Right ventricle myocardium inferior (tissue), 1 donor: ENCODE data around the gene DRD2. TPM values are rescaled to one million over a fixed set of nuclear protein-coding genes. Genes with fewer than 3 reads are reported as not detected.

Experiments
- ATAC-seq: fragments of 200-7000 bp; cut with Tn5 transposase; one replicate; pipeline ENCODE4 v1.9.1; 2020; ENCODE audit warnings: mild to moderate bottlenecking, moderate library complexity
- DNase-seq: peaks from one replicate; pipeline ENCODE4 v3.0.0; 2021; ENCODE audit errors: missing footprints
- intact Hi-C: fragments of 100-400 bp; cut with DNase I; formaldehyde crosslinking; loops from one replicate; pipeline ENCODE4 v1.11.0; 2022
- total RNA-seq: library from RNA; stranded (reverse); fragmentation: NEBNext Ultra II Directional; extraction: Animal tissue kit (Norgen Biotek cat#: 25700); gene quantifications from one replicate; pipeline ENCODE4 v1.2.1, GENCODE V29; 2021
- donor health status: DM: no; HTN: yes; CAD: no; lungs with severe emphysema.

DRD2 gene
- total RNA-seq, 1 donor from 2014 or later: not detected

- no peak for ATAC-seq
- intact Hi-C loops: no loop called here
Observed at GRCh38 chr11:113386866-113387265, 88.3 kb downstream of the DRD2 start.

GRCh38 chr11:113385749-113386148 is 89.4 kb downstream of the DRD2 start:
- no peak for ATAC-seq
- DNase-seq: no peak
- intact Hi-C loops: no loop called here

More at GRCh38 chr11:113386866-113387265, 88.3 kb downstream of the DRD2 start:
- no peak for DNase-seq

- ATAC-seq (no peak), DNase-seq (no peak)
- intact Hi-C loops: no loop called here
Observed at GRCh38 chr11:113384551-113384950, 90.6 kb downstream of the DRD2 start.

GRCh38 chr11:113382121-113382520 is 93.1 kb downstream of the DRD2 start:
- ATAC-seq (no peak), DNase-seq (no peak)
- intact Hi-C loops: no loop called here

GRCh38 chr11:113378692-113379091 is 96.5 kb downstream of the DRD2 start:
- DNase-seq (no peak), ATAC-seq (no peak)
- intact Hi-C loops: loop anchor here (10.0 kb wide), 1 partner anchor 156 kb away; no protein-coding TSS in a partner anchor

GRCh38 chr11:113377681-113378412 is 97.4 kb downstream of the DRD2 start:
- intact Hi-C loops: loop anchor here (10.0 kb wide), 1 partner anchor 157 kb away; no protein-coding TSS in a partner anchor
- ATAC-seq: no peak
- DNase-seq: no peak

GRCh38 chr11:113376156-113376555 is 99.0 kb downstream of the DRD2 start:
- DNase-seq (no peak), ATAC-seq (no peak)
- intact Hi-C loops: loop anchor here (10.0 kb wide), 1 partner anchor 159 kb away; no protein-coding TSS in a partner anchor

GRCh38 chr11:113375402-113375801 is 99.8 kb downstream of the DRD2 start:
- ATAC-seq: no peak
- intact Hi-C loops: loop anchor here (10.0 kb wide), 1 partner anchor 159 kb away; no protein-coding TSS in a partner anchor
- no peak for DNase-seq

GRCh38 chr11:113373981-113374560 is 101.1 kb downstream of the DRD2 start:
- ATAC-seq (no peak), DNase-seq (no peak)
- intact Hi-C loops: loop anchor here (10.0 kb wide), 1 partner anchor 161 kb away; no protein-coding TSS in a partner anchor

- intact Hi-C loops: loop anchor here (10.0 kb wide), 1 partner anchor 161 kb away; no protein-coding TSS in a partner anchor
- ATAC-seq (no peak), DNase-seq (no peak)
Observed at GRCh38 chr11:113373306-113373705, 101.9 kb downstream of the DRD2 start.

GRCh38 chr11:113372309-113372708 is 102.9 kb downstream of the DRD2 start:
- intact Hi-C loops: loop anchor here (10.0 kb wide), 1 partner anchor 162 kb away; no protein-coding TSS in a partner anchor
- DNase-seq (no peak), ATAC-seq (no peak)

GRCh38 chr11:113370634-113371033 is 104.6 kb downstream of the DRD2 start:
- intact Hi-C loops: loop anchor here (10.0 kb wide), 1 partner anchor 164 kb away; no protein-coding TSS in a partner anchor
- DNase-seq (no peak), ATAC-seq (no peak)

GRCh38 chr11:113369411-113369810 is 105.8 kb downstream of the DRD2 start:
- intact Hi-C loops: no loop called here
- DNase-seq (no peak), ATAC-seq (no peak)

- intact Hi-C loops: no loop called here
- DNase-seq: no peak
- ATAC-seq: no peak
Observed at GRCh38 chr11:113365895-113366294, 109.3 kb downstream of the DRD2 start.

GRCh38 chr11:113363996-113364641 is 111.1 kb downstream of the DRD2 start:
- DNase-seq (no peak), ATAC-seq (no peak)
- intact Hi-C loops: no loop called here

- ATAC-seq (no peak), DNase-seq (no peak)
- intact Hi-C loops: no loop called here
Observed at GRCh38 chr11:113363406-113363805, 111.8 kb downstream of the DRD2 start.
